Astrocyte of the cerebellum (primary cell): Measurements from ENCODE around the gene WFDC6.

Source experiments
- DNase-seq: peaks from one replicate; pipeline ENCODE4 v3.0.0-alpha.2; 2011; ENCODE audit warnings: low read depth
- H3K4me3 ChIP-seq: 2 replicates; pipeline ENCODE4 v1.5.1; 2011; ENCODE audit warnings: mild to moderate bottlenecking, low read depth, low read length, moderate library complexity
- CTCF ChIP-seq: IDR thresholded peaks from 2 replicates; pipeline ENCODE4 v1.5.1; 2012; ENCODE audit warnings: low read length, low read depth, moderate library complexity, mild to moderate bottlenecking; ENCODE audit errors: missing control alignments
- in situ Hi-C: cut with HindIII; loops from 2 replicates; pipeline ENCODE4 v1.10.0; 2017; ENCODE audit warnings: low sequenced_read_pairs

WFDC6 gene

GRCh38 chr20:45523821-45524220 lies 15.5 kb downstream of the WFDC6 start:
- TF ChIP-seq CTCF: no peak
- DNase-seq: no peak
- H3K4me3 ChIP-seq: no peak overlapping the region
- in situ Hi-C loops: no loop called here

- no peak overlapping the region for H3K4me3 ChIP-seq
- no peak for DNase-seq
- TF ChIP-seq CTCF: no peak
- in situ Hi-C loops: no loop called here
Measured at GRCh38 chr20:45518282-45518681, 21.0 kb downstream of the WFDC6 start.

GRCh38 chr20:45515147-45515913 lies 24.0 kb downstream of the WFDC6 start, which contains the start of gene SPINT3:
Gene SPINT3 (minus strand): TSS chr20:45515622. CDS start chr20:45515608, 14 bp downstream.
- in situ Hi-C loops: no loop called here
- TF ChIP-seq CTCF: no peak
- no peak for DNase-seq
- no peak within 1 kb of the TSS for H3K4me3 ChIP-seq

- no peak overlapping the region for H3K4me3 ChIP-seq
- no peak for DNase-seq
- no peak for TF ChIP-seq CTCF
- in situ Hi-C loops: no loop called here
Measured at GRCh38 chr20:45510242-45510862, 28.9 kb downstream of the WFDC6 start.

GRCh38 chr20:45509091-45509490 lies 30.2 kb downstream of the WFDC6 start:
- no peak for TF ChIP-seq CTCF
- H3K4me3 ChIP-seq: no peak overlapping the region
- in situ Hi-C loops: no loop called here
- no peak for DNase-seq

- no peak for DNase-seq
- in situ Hi-C loops: no loop called here
- no peak for TF ChIP-seq CTCF
- no peak overlapping the region for H3K4me3 ChIP-seq
Measured at GRCh38 chr20:45508068-45508886, 31.0 kb downstream of the WFDC6 start.
